GM21528 (cell line): ENCODE data around the gene MISP3.

ENCODE experiments used
- ATAC-seq: cut with Tn5 transposase; IDR thresholded peaks from one replicate; pipeline ENCODE4 v1.9.1; 2021; ENCODE audit warnings: mild to moderate bottlenecking, moderate library complexity; ENCODE audit not compliant: unreplicated experiment, low FRiP score

The MISP3 gene

DNA sequence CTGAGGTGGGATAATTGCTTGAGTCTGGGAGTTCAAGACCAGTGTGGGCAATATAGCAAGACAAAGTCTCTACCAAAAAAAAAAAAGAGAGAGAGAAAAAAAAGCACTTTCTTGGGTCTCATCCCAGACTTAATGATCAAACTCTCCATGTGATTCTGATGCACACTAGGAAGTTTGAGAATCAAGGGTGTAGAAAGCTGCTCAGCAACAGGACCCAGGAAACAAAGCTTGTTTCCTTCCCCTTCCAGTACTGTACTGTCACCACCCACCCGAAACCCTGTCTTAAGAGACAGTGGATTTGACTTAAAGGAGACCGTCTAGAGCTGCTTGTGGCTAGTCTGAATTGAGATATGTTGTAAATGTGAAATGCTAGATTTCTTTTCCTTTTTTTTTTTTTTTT lies 5.8 kb downstream of the MISP3 start:
- no peak for ATAC-seq

DNA sequence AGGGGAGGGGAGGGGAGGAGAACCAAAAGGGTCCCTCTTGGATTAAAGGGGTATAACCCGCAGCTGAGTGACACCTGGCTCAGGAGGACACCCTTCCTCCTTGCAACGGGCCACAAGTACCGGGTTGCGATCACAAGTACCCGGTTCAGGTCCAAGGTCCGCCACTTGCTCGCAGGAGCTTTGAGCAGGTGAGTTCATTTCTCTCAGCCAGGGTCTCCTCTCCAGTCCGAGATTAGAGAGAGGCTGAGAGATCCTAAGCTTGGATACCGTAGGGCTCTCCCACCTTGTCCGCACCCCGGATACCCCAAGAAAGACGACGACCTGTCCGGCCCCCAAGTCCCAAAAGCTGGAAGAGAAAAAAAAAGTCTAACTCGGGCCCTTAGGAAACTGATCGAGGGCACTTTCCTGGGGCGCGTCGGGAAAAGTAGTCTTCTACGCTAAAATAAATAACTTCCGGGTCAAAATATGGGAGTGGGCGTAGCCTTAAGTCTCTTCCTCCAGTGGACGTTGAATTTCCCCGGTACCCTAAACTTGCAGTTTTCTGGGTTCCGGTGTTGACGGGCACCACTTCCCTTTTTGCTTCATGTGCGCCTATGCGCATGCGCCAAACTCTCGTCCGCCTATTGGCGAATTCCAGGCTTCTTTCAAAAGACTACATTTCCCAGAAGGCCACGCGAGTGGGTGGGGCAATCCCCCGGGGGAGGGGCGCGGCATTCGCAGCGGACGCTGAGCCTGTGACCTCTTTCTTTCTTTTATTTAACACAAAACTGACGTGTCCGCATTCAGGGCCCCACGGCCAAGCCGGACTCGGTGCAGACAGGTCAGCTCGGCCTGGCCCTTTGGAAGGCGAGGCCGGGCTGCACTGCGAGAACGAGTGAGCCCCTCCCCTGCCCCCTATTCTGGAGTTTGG lies 8.6 kb downstream of the MISP3 start:
- peak; percentile 73 for ATAC-seq

GRCh38 chr19:14081797-14082674 lies 9.4 kb downstream of the MISP3 start:
- peak; percentile 10 for ATAC-seq

GRCh38 chr19:14082675-14082960 lies 10.0 kb downstream of the MISP3 start:
- ATAC-seq: no peak

DNA sequence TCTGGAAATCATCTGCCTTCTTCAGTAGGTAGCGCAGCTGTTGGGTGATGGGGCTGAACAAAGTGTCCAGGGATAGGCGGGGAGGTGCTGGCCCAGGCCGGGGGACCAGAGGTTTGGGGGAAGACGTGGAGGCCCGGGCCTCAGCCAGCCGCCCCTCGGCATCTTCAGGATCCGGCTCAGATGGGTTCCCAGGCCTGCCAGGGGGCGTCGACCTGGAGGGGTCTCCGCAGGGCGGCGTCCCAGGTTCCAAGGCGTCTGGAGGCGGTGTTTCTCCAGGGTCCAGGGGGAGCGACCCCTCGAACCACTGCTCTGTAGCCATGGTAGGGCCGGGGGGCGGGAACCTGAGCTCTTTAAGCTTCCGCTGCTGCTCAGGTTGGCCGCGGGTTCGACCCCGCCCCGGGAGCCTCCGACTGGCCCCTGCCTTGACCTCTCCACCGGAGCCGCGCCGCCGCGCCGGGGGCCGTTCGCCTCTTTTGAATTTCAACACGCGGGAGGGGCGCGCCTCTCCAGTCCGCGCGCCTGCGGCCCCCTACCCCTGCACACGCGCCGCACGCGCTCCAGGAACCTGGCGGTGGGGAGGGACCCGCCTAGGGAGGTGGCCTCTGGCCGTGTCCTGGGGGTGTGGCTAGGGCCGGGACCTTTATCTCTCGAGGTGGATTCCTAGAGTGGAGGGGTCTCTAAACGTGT lies 12.9 kb downstream of the MISP3 start, which contains the start of gene C19orf67:
TSS of gene C19orf67 (minus strand) at position 475 of the 687 bp plus-strand sequence. CDS start at position 319, 156 bp downstream.
- no peak for ATAC-seq

GRCh38 chr19:14086098-14086497 lies 13.5 kb downstream of the MISP3 start:
- ATAC-seq: no peak

DNA sequence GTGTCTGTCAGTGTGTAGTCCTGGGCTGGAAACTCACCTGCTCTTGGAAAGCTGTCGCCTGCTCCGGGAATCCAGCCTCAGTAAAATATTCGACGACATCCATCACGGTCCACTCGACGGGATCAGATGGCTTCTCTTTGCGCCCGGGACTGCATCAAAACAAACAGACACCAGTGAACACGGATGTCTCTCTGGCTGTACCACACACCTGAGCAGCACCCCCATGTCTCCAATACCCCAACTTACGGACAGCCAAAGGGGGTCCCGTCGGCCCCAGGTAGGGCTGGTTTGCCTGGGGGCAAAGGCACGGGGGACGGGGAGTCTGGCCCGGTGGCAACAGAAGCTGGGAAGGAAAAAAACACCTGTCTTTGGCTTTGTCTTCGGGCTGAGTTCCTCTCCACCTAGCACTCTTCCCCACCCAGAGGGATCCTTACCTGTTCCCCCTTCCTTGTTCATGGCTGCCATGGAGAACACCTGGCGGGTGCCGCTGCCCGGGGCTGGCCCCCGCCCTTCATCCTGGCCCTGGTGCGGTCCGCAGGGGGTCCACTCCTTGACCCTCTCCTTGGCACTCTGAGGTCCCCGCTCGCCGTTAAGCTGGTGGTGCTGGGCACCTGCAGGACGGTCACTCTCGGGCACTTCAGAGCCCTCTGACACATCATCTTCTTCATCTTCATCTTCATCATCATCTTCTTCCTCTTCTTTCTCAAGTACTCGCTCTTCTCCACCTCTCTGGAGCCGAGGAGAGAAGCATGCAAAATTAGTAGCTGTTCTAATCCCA lies 16.2 kb downstream of the MISP3 start:
- ATAC-seq: no peak

GRCh38 chr19:14089412-14089661 lies 16.8 kb downstream of the MISP3 start:
- ATAC-seq: no peak

DNA sequence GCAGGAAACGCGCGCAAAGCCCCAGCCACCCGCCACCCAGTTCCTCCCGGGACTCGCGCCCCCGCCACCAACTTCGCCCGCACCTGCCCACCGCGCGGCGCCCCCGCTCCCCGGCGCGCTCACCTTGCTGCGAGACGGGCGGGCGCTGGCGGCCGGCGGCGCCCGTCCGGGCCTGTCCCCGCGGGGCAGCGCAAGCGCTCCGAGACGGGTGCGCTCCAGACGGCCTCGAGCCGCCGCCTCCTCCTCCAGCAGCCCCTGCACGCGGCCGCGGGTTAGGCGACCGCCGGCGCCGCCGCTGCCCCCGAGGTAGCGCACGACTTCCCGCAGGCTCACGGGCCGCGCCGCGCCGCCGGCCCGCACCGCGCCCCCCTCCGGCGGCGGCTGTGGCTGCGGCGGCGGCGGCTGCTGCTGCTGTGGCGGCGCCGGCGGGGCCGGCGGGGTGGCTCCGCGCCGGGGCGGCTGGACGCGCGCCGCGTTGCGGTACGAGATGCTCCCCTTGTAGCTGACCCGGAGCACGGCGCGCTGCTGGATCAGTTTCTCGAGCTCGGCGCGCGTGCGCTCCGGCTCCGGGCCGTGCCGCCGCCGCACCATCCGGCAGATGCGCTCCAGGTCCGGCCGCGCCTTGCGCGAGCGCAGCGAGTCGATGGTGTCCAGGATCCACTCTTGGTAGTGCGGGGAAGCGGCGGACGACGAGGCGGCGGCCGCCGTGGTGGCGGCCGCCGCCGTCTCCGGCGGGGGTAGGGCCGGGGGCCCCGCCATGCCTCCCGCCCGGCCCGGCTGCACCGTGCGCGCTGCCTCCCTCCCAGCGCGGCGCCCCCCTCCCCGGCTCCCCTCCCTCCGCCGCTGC lies 17.3 kb downstream of the MISP3 start:
- ATAC-seq: no peak

DNA sequence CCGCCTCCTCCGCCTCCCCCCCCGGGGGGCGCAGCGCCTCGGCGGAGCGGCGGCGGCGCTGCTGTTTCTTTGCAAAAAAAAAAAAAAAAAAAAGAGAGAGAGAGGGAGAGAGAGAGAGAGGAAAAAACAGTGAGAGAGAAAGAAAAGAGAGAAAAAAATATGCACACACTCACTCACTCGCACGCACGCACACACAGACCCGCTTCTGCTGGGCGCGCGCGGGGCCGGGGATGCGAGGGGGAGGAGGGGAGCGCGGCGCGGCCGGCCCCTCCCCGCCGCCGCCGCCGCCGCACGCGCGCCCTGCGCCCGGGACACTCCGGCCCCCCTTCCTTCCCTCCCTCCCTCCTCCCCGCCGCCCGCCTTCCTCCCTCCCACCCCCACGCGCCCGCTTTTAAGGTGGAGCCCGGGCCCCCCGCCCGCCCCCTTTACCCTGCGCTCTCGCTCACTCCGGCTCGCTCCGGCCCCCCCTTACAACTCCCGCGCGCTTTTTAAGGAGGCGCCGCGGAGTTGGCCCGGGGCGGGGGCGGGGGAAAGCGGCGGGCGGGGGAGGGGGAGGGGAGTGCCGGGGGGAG lies 18.0 kb downstream of the MISP3 start, which contains the start of gene SAMD1:
TSS of gene SAMD1 (minus strand) at position 243 of the 572 bp plus-strand sequence.
- peak; percentile 29 for ATAC-seq

DNA sequence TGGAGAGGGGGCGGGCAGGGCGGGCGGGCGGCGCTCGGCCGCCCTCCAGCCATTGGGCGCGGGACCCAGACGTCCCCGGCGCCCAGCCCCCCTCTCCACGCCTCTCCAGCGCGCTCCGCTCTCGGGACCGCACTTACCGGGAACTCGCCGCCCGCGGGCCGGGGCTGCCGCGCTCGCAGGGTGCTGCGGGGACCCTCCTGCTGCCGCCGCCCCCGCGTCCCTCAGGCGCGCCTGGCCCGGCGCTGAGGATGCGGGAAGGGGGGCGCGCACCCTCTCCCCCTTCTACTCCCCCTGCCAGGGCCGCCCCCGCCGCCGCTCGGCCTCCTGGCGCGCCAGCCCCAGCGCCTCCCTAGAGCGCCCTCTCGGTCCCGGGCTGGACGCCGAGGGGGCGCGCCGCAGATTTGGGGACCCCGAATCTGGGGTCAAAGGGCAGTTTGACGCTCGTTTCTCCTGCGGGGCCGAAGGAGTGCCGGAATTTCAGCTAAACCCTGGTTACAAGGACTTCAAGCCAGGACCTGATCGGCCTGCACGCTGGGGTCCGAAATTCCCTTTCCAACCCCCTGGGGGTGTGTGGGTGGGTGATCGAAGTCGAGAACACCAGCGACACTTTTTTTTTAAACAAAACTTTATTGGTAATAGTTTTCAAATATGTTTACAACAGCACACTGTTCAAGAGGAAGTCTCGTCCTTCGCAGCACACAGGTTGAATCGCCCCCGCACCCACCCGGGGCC lies 18.7 kb downstream of the MISP3 start:
- peak; percentile 49 for ATAC-seq

- peak; percentile 20 for ATAC-seq
Measured at GRCh38 chr19:14091813-14092462, 19.4 kb downstream of the MISP3 start.

- ATAC-seq: no peak
Measured at GRCh38 chr19:14093117-14093823, 20.7 kb downstream of the MISP3 start.

DNA sequence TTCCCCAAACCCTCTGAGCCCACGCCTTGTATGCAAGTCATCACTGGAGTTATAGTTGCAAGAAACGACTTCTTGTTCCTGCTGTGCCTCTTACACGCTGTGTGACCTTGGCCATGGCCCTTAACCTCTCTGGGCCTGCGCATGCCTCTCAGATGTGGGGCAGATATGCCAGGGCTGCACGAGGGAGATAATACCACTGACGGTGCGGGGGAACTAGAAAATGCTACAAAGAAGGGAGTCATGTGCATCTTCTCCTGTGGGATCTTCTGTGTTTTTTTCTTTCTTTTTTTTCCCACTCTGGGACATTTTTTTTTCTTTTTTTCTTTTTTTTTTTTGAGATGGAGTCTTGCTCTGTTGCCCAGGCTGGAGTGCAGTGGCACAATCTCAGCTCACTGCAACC lies 22.3 kb downstream of the MISP3 start:
- ATAC-seq: no peak

DNA sequence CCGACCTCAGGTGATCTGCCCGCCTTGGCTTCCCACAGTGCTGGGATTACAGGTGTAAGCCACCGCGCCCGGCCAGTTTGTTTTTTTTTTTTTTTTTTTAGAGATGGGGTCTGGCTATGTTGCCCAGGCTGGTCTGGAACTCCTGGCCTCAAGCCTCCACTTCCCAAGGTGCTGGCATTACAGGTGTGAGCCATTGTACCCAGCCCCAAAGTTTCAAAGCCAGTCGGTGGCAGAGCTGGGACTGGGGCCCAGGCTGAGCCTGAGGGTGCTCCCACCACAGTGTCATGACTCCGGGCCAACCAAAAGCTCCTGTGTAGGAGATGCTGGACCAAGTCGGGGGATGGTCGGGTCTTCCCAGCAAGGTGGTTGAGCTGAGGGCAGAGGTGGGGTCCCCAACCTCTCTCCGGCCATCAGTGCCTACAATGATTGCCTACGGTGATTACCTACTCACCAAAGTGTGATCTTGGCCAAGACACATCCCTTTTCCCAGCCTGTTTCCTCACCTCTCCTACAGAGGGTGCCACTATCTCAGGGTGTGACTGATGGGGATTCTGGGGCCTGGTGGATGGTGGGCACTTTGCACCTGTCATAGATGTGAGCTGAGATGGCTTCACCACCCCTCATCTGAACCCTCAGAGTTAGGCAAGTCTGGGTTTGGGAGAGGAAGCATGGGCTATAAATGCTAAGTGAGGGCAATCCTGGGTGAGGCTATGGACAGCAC lies 23.8 kb downstream of the MISP3 start:
- ATAC-seq: no peak

DNA sequence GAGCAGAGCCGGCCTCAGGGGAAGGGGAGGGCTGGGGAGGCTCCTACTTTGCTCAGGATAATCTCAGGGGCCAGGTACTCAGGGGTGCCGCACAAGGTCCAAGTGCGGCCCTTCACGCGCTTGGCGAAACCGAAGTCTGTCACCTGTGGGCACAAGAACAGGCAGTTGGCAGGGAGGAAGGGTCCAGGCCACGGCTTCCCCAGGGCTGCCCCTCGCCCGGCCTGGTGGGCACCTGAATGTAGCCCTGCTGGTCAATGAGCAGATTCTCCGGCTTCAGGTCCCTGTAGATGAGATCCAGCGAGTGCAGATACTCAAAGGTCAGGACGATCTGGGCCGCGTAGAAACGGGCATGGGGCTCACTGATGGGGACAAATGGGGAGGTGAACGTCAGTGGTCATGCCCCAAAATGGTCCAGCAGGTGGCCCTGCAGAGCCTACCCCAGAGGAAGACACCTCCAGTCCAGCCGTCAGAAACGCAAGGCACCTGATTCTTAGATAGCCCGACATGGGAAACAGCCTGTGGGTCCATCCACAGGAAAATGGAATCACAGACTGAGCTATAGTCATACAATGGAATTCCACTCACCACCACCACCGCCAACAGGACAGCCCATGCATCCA lies 25.1 kb downstream of the MISP3 start:
- no peak for ATAC-seq
